ENCODE data around the gene NUDT16L1. TPM values are rescaled to one million over a fixed set of nuclear protein-coding genes. Genes with fewer than 3 reads are reported as not detected.

Gene NUDT16L1
- total RNA-seq, 3 donors from 2014 or later, result 22.4 to 38.0 (median 32.3) TPM

DNA sequence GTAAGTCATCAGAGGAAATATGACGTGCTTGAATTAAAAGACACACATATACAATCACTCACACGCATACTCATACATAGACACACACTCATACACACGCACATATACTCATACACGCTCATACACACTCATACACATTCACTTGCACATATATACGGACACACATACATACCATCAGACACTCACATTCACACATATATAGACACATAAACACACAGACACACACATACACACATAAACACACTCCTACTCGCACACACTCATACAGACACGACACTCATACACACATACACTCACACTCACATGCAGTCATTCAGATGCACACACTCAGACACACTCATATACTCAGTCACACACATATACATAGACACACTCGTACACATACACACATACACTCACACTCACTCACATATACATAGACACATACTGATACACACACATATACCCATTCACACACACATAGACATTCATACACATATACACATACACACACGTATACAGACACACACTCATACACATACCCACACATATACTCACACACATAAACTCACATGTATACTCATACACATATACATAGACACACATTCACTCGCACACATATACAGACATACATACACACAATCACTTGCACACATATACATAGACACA is 24.9 kb upstream of the NUDT16L1 start:
- intact Hi-C loops (cut with DNase I; ENCODE audit: low total_unique reads), result no loop called here
- TF ChIP-seq POLR2AphosphoS5 (IDR thresholded peaks at IDR 0.05) (no peak), CTCF (IDR thresholded peaks at IDR 0.05) (no peak), POLR2A (IDR thresholded peaks at IDR 0.05) (no peak)
- no peak for DNase-seq (ENCODE audit: low spot score in 2 of 2)
- Histone ChIP-seq H3K9me3 (no peaks in the 10 kb centered on the region), H3K27ac (no peak overlapping the region), H3K4me1 (no peaks in the 10 kb centered on the region), H3K4me3 (no peak overlapping the region), H3K27me3 (no peaks in the 10 kb centered on the region), H3K36me3 (no peaks in the 10 kb centered on the region)

DNA sequence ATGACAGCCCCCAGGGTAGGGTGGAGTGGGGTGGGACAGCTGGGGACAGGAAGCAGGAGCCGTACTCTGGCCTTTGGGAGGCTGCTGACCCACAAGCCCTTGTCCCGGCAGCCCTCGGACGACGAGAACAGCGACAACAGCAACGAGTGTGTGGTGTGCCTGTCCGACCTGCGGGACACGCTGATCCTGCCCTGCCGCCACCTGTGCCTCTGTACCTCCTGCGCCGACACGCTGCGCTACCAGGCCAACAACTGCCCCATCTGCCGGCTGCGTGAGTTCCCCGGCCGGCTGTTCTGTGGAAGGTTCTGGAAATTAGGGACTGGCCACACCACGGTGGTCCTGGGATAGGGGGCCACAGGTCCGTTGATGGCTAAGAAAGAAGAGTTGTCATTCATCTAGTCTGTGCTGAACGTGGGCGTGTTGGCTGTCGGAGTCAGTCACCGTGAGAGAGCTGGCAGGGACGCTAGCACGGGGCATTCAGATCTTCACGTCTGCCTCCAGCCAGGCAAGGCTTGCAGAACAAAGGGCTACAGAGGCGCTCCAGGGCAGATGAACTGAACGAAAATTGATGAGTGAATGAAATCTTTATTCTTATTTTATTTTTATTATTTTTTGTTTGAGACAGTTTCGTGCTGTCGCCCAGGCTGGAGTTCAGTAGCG is 19.8 kb upstream of the NUDT16L1 start:
- intact Hi-C loops (cut with DNase I; ENCODE audit: low total_unique reads), result no loop called here
- DNase-seq (ENCODE audit: low spot score in 2 of 2), result no peak
- Histone ChIP-seq H3K4me1 (no peaks in the 10 kb centered on the region), H3K9me3 (no peaks in the 10 kb centered on the region), H3K4me3 (no peak overlapping the region), H3K27me3 (no peaks in the 10 kb centered on the region), H3K27ac (no peak overlapping the region), H3K36me3 (no peaks in the 10 kb centered on the region)
- TF ChIP-seq POLR2AphosphoS5 (IDR thresholded peaks at IDR 0.05) (no peak), CTCF (IDR thresholded peaks at IDR 0.05) (no peak), POLR2A (IDR thresholded peaks at IDR 0.05) (no peak)

GRCh38 chr16:4674926-4675530 is 18.3 kb upstream of the NUDT16L1 start:
- H3K27ac ChIP-seq, result no peak overlapping the region
- no peaks in the 10 kb centered on the region for H3K27me3 ChIP-seq
- TF ChIP-seq POLR2A (IDR thresholded peaks at IDR 0.05), result no peak
- no peak for TF ChIP-seq CTCF (IDR thresholded peaks at IDR 0.05)
- no peak for TF ChIP-seq POLR2AphosphoS5 (IDR thresholded peaks at IDR 0.05)
- no peaks in the 10 kb centered on the region for H3K9me3 ChIP-seq
- no peaks in the 10 kb centered on the region for H3K4me1 ChIP-seq
- no peak for DNase-seq (ENCODE audit: low spot score in 2 of 2)
- intact Hi-C loops (cut with DNase I; ENCODE audit: low total_unique reads), result no loop called here
- no peak overlapping the region for H3K4me3 ChIP-seq
- no peaks in the 10 kb centered on the region for H3K36me3 ChIP-seq

DNA sequence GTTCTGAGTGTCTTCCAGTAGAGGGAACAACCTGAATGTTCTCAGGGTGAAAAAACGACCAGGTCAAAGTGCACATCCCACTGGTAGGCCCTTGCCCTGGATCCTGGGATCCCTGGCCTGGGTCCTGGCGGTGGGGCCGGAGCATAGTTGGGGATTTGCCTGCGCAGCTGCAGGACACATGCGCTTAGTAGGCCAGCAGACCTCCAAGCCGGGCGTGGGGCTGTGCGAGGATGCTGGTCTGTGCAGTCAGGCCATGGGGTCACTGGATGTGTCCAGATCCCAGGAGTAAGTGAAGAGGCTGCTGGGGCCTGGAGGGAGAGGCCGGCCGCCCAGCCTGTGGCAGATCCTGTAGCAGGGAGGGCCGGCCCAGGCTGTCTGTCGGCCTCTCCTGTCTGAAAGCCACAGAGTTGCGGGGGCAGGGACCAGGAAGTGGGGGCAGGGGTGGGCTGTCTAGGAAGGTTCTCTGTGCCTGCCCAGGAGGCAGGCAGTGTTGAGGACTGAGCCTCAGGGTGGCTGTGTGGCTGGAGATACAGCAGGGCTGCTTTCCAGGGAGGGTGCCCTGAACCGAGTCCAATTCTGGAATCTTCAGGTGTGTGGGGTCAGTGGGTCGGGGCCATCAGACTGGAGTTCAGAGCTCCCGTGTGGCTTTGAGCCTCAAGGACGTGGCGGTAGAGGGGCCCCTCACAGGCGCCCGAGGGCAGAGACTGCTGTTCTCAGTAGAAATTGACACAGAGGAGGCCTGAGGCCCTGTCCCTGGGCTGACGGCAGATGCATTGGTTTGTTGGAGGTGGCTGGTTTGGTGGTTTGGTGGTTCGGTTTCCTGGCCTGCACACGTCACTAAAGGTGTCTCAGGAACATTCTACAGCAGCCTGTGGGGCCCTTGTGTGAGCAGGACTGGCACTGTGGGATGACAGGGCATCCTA is 17.2 kb upstream of the NUDT16L1 start:
- H3K9me3 ChIP-seq, result no peaks in the 10 kb centered on the region
- intact Hi-C loops (cut with DNase I; ENCODE audit: low total_unique reads), result no loop called here
- no peaks in the 10 kb centered on the region for H3K36me3 ChIP-seq
- H3K4me1 ChIP-seq, result peaks cover 4 to 7% of the 10 kb centered on the region in 2 donors
- no peak overlapping the region for H3K4me3 ChIP-seq
- no peak for DNase-seq (ENCODE audit: low spot score in 2 of 2)
- no peaks in the 10 kb centered on the region for H3K27me3 ChIP-seq
- H3K27ac ChIP-seq, result peak overlapping the region in 1 of 2 donors; percentile 65
- no peak for TF ChIP-seq CTCF (IDR thresholded peaks at IDR 0.05)
- no peak for TF ChIP-seq POLR2AphosphoS5 (IDR thresholded peaks at IDR 0.05)
- no peak for TF ChIP-seq POLR2A (IDR thresholded peaks at IDR 0.05)

Measured in breast epithelium (tissue), 4 donors.